HCT116 (cell line): Measurements from ENCODE around the gene FER. TPM values are rescaled to one million over a fixed set of nuclear protein-coding genes. Genes with fewer than 3 reads are reported as not detected.

ENCODE experiments used
- ATAC-seq: fragments of 200-7000 bp; cut with Tn5 transposase; 2 replicates; pipeline ENCODE4 v1.9.1; 2020; ENCODE audit warnings: mild to moderate bottlenecking, moderate library complexity
- BruUV-seq: library from RNA; stranded (reverse); fragments of 400-500 nt; replicated peaks from 2 replicates; lab custom pipeline; 2021; lab: Mats Ljungman, UMichigan
- CTCF ChIA-PET: fragments of 300-600 bp; sonication (Branson Sonifier 250); formaldehyde crosslinking; loops from one replicate; lab custom pipeline; 2021; ENCODE audit warnings: antibody characterized with exemption; lab: Charles Lee
- POLR2A ChIA-PET: fragments of 300-600, 350-600 bp; sonication (Branson Sonifier 250); formaldehyde crosslinking; loops from one replicate; lab custom pipeline; 2021; ENCODE audit warnings: antibody characterized with exemption; lab: Charles Lee
- RAD21 ChIA-PET, 2 experiments: fragments of 300-600 bp; sonication (Branson Sonifier 250); formaldehyde crosslinking; loops; one replicate each; lab custom pipeline; 2023; ENCODE audit warnings: low total read pairs in 2 of 2; ENCODE audit not compliant: uncharacterized antibody in 2 of 2, unreplicated experiment in 2 of 2, low non-redundant PET in 1 of 2; lab: Charles Lee
- DNase-seq: peaks from one replicate; pipeline ENCODE4 v3.0.0-alpha.2; 2010; ENCODE audit warnings: low read depth, low spot score
- H2AFZ ChIP-seq: fragments of 200-600 bp; shearing (Covaris generic), sonication (generic); 2 replicates; pipeline ENCODE4 v1.6.1; 2017; ENCODE audit warnings: low read depth, mixed run types, mixed read lengths, antibody characterized with exemption, low read length; ENCODE audit not compliant: poor library complexity, severe bottlenecking
- H3K27ac ChIP-seq: 2 replicates; pipeline ENCODE4 v1.5.1; 2012; ENCODE audit warnings: low read depth, low read length
- H3K27me3 ChIP-seq: fragments of 200-600 bp; sonication (generic); 2 replicates; pipeline ENCODE4 v1.6.1; 2016; ENCODE audit warnings: mixed run types, low read length, mixed read lengths; ENCODE audit not compliant: insufficient read depth
- H3K36me3 ChIP-seq, 2 experiments: fragments of 200-500 bp in 1 of 2; fragments of 200-600 bp in 1 of 2; sonication (Bioruptor generic) in 1 of 2; sonication (generic) in 1 of 2; 2 replicates each; pipeline versions ENCODE4 v1.5.1 to v1.6.1; 2014 to 2016; ENCODE audit warnings: low read length in 2 of 2, inconsistent platforms in 1 of 2, mixed read lengths in 1 of 2, mixed run types in 1 of 2; ENCODE audit not compliant: insufficient read depth in 2 of 2, control insufficient read depth in 1 of 2
- H3K4me1 ChIP-seq, 2 experiments: fragments of 200-600 bp in 1 of 2; sonication (generic) in 1 of 2; 2 replicates each; pipeline versions ENCODE4 v1.5.1 to v1.6.1; 2012 to 2017; ENCODE audit warnings: low read length in 2 of 2, inconsistent platforms in 1 of 2, mild to moderate bottlenecking in 1 of 2, mixed read lengths in 1 of 2, mixed run types in 1 of 2, moderate library complexity in 1 of 2; ENCODE audit not compliant: insufficient read depth in 2 of 2, control insufficient read depth in 1 of 2
- H3K4me2 ChIP-seq: fragments of 200-600 bp; sonication (generic); 2 replicates; pipeline ENCODE4 v1.6.1; 2017; ENCODE audit warnings: mixed run types, low read length, mixed read lengths
- H3K4me3 ChIP-seq, 2 experiments: fragments of 200-600 bp in 1 of 2; sonication (generic) in 1 of 2; replicated peaks in 1 of 2; 2 replicates each; pipeline ENCODE4 v1.5.1; 2011 to 2016; ENCODE audit warnings: low read length in 2 of 2, control low read depth in 1 of 2, low read depth in 1 of 2, mild to moderate bottlenecking in 1 of 2, mixed read lengths in 1 of 2, mixed run types in 1 of 2
- H3K79me2 ChIP-seq: fragments of 200-600 bp; sonication (generic); 2 replicates; pipeline ENCODE4 v1.6.1; 2017; ENCODE audit warnings: mild to moderate bottlenecking, mixed run types, low read length, moderate library complexity, mixed read lengths; ENCODE audit not compliant: insufficient read depth
- H3K9ac ChIP-seq: fragments of 200-600 bp; sonication (generic); 2 replicates; pipeline ENCODE4 v1.6.1; 2016; ENCODE audit warnings: low read length, mixed read lengths
- H3K9me2 ChIP-seq: fragments of 200-600 bp; sonication (generic), shearing (Covaris generic); 2 replicates; pipeline ENCODE4 v1.6.1; 2017; ENCODE audit warnings: mixed run types, mild to moderate bottlenecking, moderate library complexity; ENCODE audit not compliant: insufficient read depth
- H3K9me3 ChIP-seq, 2 experiments: fragments of 200-500 bp in 1 of 2; fragments of 200-600 bp in 1 of 2; sonication (Bioruptor generic) in 1 of 2; sonication (generic) in 1 of 2; 2 replicates each; pipeline ENCODE4 v1.6.1; 2014 to 2017; ENCODE audit warnings: low read length in 2 of 2, mixed read lengths in 2 of 2, inconsistent platforms in 1 of 2, low read depth in 1 of 2, mild to moderate bottlenecking in 1 of 2, mixed run types in 1 of 2, moderate library complexity in 1 of 2; ENCODE audit not compliant: control insufficient read depth in 1 of 2, insufficient read depth in 1 of 2
- H4K20me1 ChIP-seq: fragments of 200-600 bp; sonication (generic), shearing (Covaris generic); 2 replicates; pipeline ENCODE4 v1.6.1; 2017; ENCODE audit warnings: mixed run types, mild to moderate bottlenecking, moderate library complexity; ENCODE audit not compliant: insufficient read depth
- CBX3 ChIP-seq: IDR thresholded peaks from 2 replicates; pipeline ENCODE4 v1.6.1; 2012; ENCODE audit warnings: low read depth
- EGR1 ChIP-seq: IDR thresholded peaks from 2 replicates; pipeline ENCODE4 v1.6.1; 2012; ENCODE audit warnings: low read depth
- ELF1 ChIP-seq: IDR thresholded peaks from 2 replicates; pipeline ENCODE4 v1.6.1; 2012; ENCODE audit warnings: low read depth, borderline replicate concordance
- EZH2phosphoT487 ChIP-seq: fragments of 200-600 bp; IDR thresholded peaks from 2 replicates; pipeline ENCODE4 v1.6.1; 2018; ENCODE audit warnings: antibody characterized with exemption, borderline replicate concordance
- FOSL1 ChIP-seq: IDR thresholded peaks from 2 replicates; pipeline ENCODE4 v1.6.1; 2012; ENCODE audit warnings: low read depth
- POLR2A ChIP-seq: IDR thresholded peaks from 2 replicates; pipeline ENCODE4 v1.7.0; 2011; ENCODE audit warnings: borderline replicate concordance; ENCODE audit not compliant: insufficient read depth, insufficient read length; ENCODE audit errors: extremely low read depth
- RAD21 ChIP-seq: IDR thresholded peaks from 2 replicates; pipeline ENCODE4 v1.6.1; 2012; ENCODE audit warnings: low read depth, mild to moderate bottlenecking
- SIN3A ChIP-seq: IDR thresholded peaks from 2 replicates; pipeline ENCODE4 v1.6.1; 2012; ENCODE audit warnings: low read depth
- SP1 ChIP-seq: IDR thresholded peaks from 2 replicates; pipeline ENCODE4 v1.6.1; 2012; ENCODE audit warnings: low read depth
- SRF ChIP-seq: IDR thresholded peaks from 2 replicates; pipeline ENCODE4 v1.6.1; 2012; ENCODE audit warnings: low read depth
- TCF7L2 ChIP-seq: IDR thresholded peaks from 2 replicates; pipeline ENCODE4 v1.7.0; 2011; ENCODE audit warnings: borderline replicate concordance, inconsistent platforms; ENCODE audit not compliant: insufficient read depth, insufficient read length; ENCODE audit errors: extremely low read depth
- YY1 ChIP-seq: IDR thresholded peaks from 2 replicates; pipeline ENCODE4 v1.6.1; 2011; ENCODE audit warnings: low read length, low read depth, moderate library complexity, mild to moderate bottlenecking; ENCODE audit not compliant: insufficient replicate concordance; ENCODE audit errors: extremely low read depth
- ZFX ChIP-seq: fragments of 450-650 bp; IDR thresholded peaks from 2 replicates; pipeline ENCODE4 v1.6.1; 2017
- intact Hi-C: fragments of 100-400 bp; cut with micrococcal nuclease; formaldehyde crosslinking; loops from 2 replicates; pipeline ENCODE4 v1.10.0; 2022
- total RNA-seq: library from RNA; stranded (reverse); gene quantifications from one replicate; pipeline ENCODE4 v1.2.1, GENCODE V29; 2021; ENCODE audit not compliant: unreplicated experiment
- TF ChIP-seq, protein P1 (sequence below): IDR thresholded peaks from 2 replicates; pipeline ENCODE4 v1.6.1; 2011; ENCODE audit warnings: mild to moderate bottlenecking, low read length, moderate library complexity; ENCODE audit not compliant: insufficient replicate concordance; ENCODE audit errors: extremely low read depth
- TF ChIP-seq, protein P2 (sequence below): IDR thresholded peaks from 2 replicates; pipeline ENCODE4 v1.6.1; 2012; ENCODE audit warnings: low read depth
- TF ChIP-seq, protein P3 (sequence below): IDR thresholded peaks from 2 replicates; pipeline ENCODE4 v1.6.1; 2012
- TF ChIP-seq, protein P4 (sequence below): IDR thresholded peaks from 2 replicates; pipeline ENCODE4 v1.6.1; 2012

Gene FER
- total RNA-seq, 1 experiment from 2014 or later, result 32.0 TPM

DNA sequence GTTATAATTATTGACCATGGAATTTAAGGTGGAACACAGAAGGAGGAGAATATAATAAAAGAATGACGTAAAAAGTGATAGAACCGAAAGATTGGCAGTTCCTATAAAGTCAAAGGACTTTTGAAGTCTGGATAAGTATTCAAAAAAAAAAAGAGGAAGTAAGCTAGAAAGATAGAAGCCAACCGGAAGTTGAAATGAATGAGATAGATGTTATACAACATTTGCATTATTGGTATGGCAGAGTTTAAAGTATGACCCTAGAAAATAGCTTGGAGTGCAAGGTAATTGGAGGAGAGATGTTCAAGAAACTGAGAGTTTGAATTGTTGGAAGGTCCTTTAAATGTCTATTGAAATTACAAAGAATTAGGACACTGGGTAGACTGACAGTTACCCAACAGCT is 293.6 kb downstream of the FER start:
- no peak overlapping the region for H2AFZ ChIP-seq

More for the DNA sequence above, 293.6 kb downstream of the FER start:
- H3K4me2 ChIP-seq, result no peak overlapping the region
- no peaks in the 10 kb centered on the region for H3K27me3 ChIP-seq
- H3K9ac ChIP-seq, result no peak overlapping the region
- no peak for DNase-seq
- no peaks in the 10 kb centered on the region for H3K36me3 ChIP-seq
- no peaks in the 10 kb centered on the region for H4K20me1 ChIP-seq
- H3K79me2 ChIP-seq, result no peaks in the 10 kb centered on the region
- POLR2A ChIA-PET, result no interaction called here
- intact Hi-C loops, result no loop called here
- no peak overlapping the region for H3K27ac ChIP-seq
- TF ChIP-seq RAD21 (no peak), SRF (no peak), YY1 (no peak), TCF7L2 (no peak), SP1 (no peak), SIN3A (no peak), ZFX (no peak), FOSL1 (no peak), ELF1 (no peak), EGR1 (no peak), EZH2phosphoT487 (no peak), POLR2A (no peak), CBX3 (no peak)
- TF ChIP-seq, protein P1, sequence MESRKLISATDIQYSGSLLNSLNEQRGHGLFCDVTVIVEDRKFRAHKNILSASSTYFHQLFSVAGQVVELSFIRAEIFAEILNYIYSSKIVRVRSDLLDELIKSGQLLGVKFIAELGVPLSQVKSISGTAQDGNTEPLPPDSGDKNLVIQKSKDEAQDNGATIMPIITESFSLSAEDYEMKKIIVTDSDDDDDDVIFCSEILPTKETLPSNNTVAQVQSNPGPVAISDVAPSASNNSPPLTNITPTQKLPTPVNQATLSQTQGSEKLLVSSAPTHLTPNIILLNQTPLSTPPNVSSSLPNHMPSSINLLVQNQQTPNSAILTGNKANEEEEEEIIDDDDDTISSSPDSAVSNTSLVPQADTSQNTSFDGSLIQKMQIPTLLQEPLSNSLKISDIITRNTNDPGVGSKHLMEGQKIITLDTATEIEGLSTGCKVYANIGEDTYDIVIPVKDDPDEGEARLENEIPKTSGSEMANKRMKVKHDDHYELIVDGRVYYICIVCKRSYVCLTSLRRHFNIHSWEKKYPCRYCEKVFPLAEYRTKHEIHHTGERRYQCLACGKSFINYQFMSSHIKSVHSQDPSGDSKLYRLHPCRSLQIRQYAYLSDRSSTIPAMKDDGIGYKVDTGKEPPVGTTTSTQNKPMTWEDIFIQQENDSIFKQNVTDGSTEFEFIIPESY, result no peak
- TF ChIP-seq, protein P2, sequence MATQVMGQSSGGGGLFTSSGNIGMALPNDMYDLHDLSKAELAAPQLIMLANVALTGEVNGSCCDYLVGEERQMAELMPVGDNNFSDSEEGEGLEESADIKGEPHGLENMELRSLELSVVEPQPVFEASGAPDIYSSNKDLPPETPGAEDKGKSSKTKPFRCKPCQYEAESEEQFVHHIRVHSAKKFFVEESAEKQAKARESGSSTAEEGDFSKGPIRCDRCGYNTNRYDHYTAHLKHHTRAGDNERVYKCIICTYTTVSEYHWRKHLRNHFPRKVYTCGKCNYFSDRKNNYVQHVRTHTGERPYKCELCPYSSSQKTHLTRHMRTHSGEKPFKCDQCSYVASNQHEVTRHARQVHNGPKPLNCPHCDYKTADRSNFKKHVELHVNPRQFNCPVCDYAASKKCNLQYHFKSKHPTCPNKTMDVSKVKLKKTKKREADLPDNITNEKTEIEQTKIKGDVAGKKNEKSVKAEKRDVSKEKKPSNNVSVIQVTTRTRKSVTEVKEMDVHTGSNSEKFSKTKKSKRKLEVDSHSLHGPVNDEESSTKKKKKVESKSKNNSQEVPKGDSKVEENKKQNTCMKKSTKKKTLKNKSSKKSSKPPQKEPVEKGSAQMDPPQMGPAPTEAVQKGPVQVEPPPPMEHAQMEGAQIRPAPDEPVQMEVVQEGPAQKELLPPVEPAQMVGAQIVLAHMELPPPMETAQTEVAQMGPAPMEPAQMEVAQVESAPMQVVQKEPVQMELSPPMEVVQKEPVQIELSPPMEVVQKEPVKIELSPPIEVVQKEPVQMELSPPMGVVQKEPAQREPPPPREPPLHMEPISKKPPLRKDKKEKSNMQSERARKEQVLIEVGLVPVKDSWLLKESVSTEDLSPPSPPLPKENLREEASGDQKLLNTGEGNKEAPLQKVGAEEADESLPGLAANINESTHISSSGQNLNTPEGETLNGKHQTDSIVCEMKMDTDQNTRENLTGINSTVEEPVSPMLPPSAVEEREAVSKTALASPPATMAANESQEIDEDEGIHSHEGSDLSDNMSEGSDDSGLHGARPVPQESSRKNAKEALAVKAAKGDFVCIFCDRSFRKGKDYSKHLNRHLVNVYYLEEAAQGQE, result no peak
- TF ChIP-seq, protein P3, sequence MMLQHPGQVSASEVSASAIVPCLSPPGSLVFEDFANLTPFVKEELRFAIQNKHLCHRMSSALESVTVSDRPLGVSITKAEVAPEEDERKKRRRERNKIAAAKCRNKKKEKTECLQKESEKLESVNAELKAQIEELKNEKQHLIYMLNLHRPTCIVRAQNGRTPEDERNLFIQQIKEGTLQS, result no peak
- TF ChIP-seq, protein P4, sequence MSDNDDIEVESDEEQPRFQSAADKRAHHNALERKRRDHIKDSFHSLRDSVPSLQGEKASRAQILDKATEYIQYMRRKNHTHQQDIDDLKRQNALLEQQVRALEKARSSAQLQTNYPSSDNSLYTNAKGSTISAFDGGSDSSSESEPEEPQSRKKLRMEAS, result no peak
- no TSS peak for BruUV-seq
- ATAC-seq, result no peak
- no peaks in the 10 kb centered on the region for H3K9me3 ChIP-seq
- no peaks in the 10 kb centered on the region for H3K9me2 ChIP-seq
- H3K4me1 ChIP-seq, result 0 out of 4 replicates have a peak, but pooled peaks cover 0 to 4% of the 10 kb centered on the region in 2 experiments
- CTCF ChIA-PET, result no interaction called here
- H3K4me3 ChIP-seq, result no peak overlapping the region
- RAD21 ChIA-PET, result no interaction called here
